Body of pancreas (tissue), 4 donors: ENCODE results near the gene DNAH6. TPM values are rescaled to one million over a fixed set of nuclear protein-coding genes. Genes with fewer than 3 reads are reported as not detected.

Source experiments
- ATAC-seq: fragments of 150-250 bp; one replicate; pipeline ENCODE4 v1.9.1; 2016
- DNase-seq, 4 donors: peaks; one replicate each; pipeline ENCODE4 v3.0.0-alpha.2; 2019
- H3K27ac ChIP-seq, 4 donors: fragments of 200-600 bp; sonication (generic); 1 replicate in 3 of 4; 2 replicates in 1 of 4; pipeline versions ENCODE4 v1.5.1 to v1.6.1; 2016 to 2019; ENCODE audit warnings: mild to moderate bottlenecking in 1 of 4, mixed read lengths in 1 of 4, moderate library complexity in 1 of 4
- H3K27me3 ChIP-seq, 2 donors: fragments of 200-600 bp; sonication (generic); one replicate each; pipeline ENCODE4 v1.6.0; 2016; ENCODE audit warnings: mild to moderate bottlenecking in 1 of 2
- H3K36me3 ChIP-seq, 2 donors: fragments of 200-600 bp; sonication (generic); replicated peaks in 1 of 2; 2 replicates each; pipeline ENCODE4 v1.5.1; 2016; ENCODE audit warnings: low read depth in 2 of 2; ENCODE audit not compliant: insufficient read depth in 1 of 2
- H3K4me1 ChIP-seq: fragments of 200-600 bp; sonication (generic); one replicate; pipeline ENCODE4 v1.6.0; 2016
- H3K4me3 ChIP-seq, 2 donors: fragments of 200-600 bp; sonication (generic); 1 replicate in 1 of 2; 2 replicates in 1 of 2; pipeline ENCODE4 v1.5.1; 2016 to 2019
- H3K9me3 ChIP-seq, 3 donors: fragments of 200-600 bp; sonication (generic); 1 replicate in 2 of 3; 2 replicates in 1 of 3; pipeline ENCODE4 v1.5.1; 2016
- CTCF ChIP-seq, 7 experiments: fragments of 450-650 bp in 4 of 7; fragments of 200-600 bp in 3 of 7; sonication (generic) in 3 of 7; IDR thresholded peaks; one replicate each; pipeline ENCODE4 v1.5.1; 2016 to 2019; ENCODE audit warnings: antibody characterized with exemption in 7 of 7
- POLR2A ChIP-seq, 3 donors: fragments of 450-650 bp; IDR thresholded peaks; one replicate each; pipeline ENCODE4 v1.6.1; 2016; ENCODE audit warnings: antibody characterized with exemption in 3 of 3, mild to moderate bottlenecking in 2 of 3
- WGBS, 2 donors: methylation state at CpG; one replicate each; pipeline ENCODE4 v1.1.5; 2017; 5-methylcytosine and 5-hydroxymethylcytosine counted together
- intact Hi-C: fragments of 100-400 bp; cut with DNase I; formaldehyde crosslinking; loops from one replicate; pipeline ENCODE4 v1.15.1; 2023
- total RNA-seq, 2 donors: library from RNA; depleted of rRNA; stranded (reverse); fragments of >200 nt; gene quantifications; one replicate each; pipeline ENCODE4 v1.1.0, GENCODE V29; 2016

DNAH6 gene
- total RNA-seq, 2 donors from 2014 or later, result 1.3 to 2.6 TPM

GRCh38 chr2:84669122-84669521, 152.8 kb downstream of the DNAH6 start:
- no peak for TF ChIP-seq CTCF (IDR thresholded peaks at IDR 0.05)
- no peak for TF ChIP-seq POLR2A (IDR thresholded peaks at IDR 0.05)
- intact Hi-C loops, result no loop called here
- Histone ChIP-seq H3K4me1 (peaks cover 3% of the 10 kb centered on the region), H3K36me3 (no peaks in the 10 kb centered on the region), H3K4me3 (no peak overlapping the region), H3K27ac (no peak overlapping the region), H3K9me3 (no peaks in the 10 kb centered on the region), H3K27me3 (no peaks in the 10 kb centered on the region)
- no peak for ATAC-seq
- WGBS, 2 donors, result 87 to 90% methylated on average over 5 of the region's 5 CpGs
- no peak for DNase-seq

- intact Hi-C loops, result no loop called here
- DNase-seq, result peak in 3 of 4 donors; percentile 18 to 36 (median 24)
Measured at GRCh38 chr2:84674099-84674498, 157.8 kb downstream of the DNAH6 start.

GRCh38 chr2:84674586-84674985, 158.3 kb downstream of the DNAH6 start:
- no peak for DNase-seq
- no peaks in the 10 kb centered on the region for H3K27me3 ChIP-seq
- H3K4me3 ChIP-seq, result no peak overlapping the region
- TF ChIP-seq CTCF (IDR thresholded peaks at IDR 0.05) (no peak), POLR2A (IDR thresholded peaks at IDR 0.05) (no peak)
- no peaks in the 10 kb centered on the region for H3K9me3 ChIP-seq
- WGBS, 2 donors, result 50 to 57% methylated on average over 5 of the region's 5 CpGs
- intact Hi-C loops, result no loop called here
- H3K36me3 ChIP-seq, result no peaks in the 10 kb centered on the region
- H3K27ac ChIP-seq, result no peak overlapping the region
- peaks cover 9% of the 10 kb centered on the region for H3K4me1 ChIP-seq
- no peak for ATAC-seq

More at GRCh38 chr2:84674099-84674498, 157.8 kb downstream of the DNAH6 start:
- ATAC-seq, result no peak
- no peak overlapping the region for H3K27ac ChIP-seq
- peaks cover 9% of the 10 kb centered on the region for H3K4me1 ChIP-seq
- H3K4me3 ChIP-seq, result no peak overlapping the region
- no peaks in the 10 kb centered on the region for H3K9me3 ChIP-seq
- no peaks in the 10 kb centered on the region for H3K36me3 ChIP-seq
- no peaks in the 10 kb centered on the region for H3K27me3 ChIP-seq
- TF ChIP-seq POLR2A (IDR thresholded peaks at IDR 0.05), result no peak
- no peak for TF ChIP-seq CTCF (IDR thresholded peaks at IDR 0.05)

GRCh38 chr2:84676295-84676694, 160.0 kb downstream of the DNAH6 start:
- ATAC-seq (no peak), DNase-seq (no peak)
- 44 to 59% methylated on average over 1 of the region's 1 CpG for WGBS, 2 donors
- H3K27me3 ChIP-seq, result no peaks in the 10 kb centered on the region
- H3K9me3 ChIP-seq, result no peaks in the 10 kb centered on the region
- no peak overlapping the region for H3K4me3 ChIP-seq
- intact Hi-C loops, result no loop called here
- H3K27ac ChIP-seq, result no peak overlapping the region
- no peaks in the 10 kb centered on the region for H3K36me3 ChIP-seq
- TF ChIP-seq CTCF (IDR thresholded peaks at IDR 0.05) (no peak), POLR2A (IDR thresholded peaks at IDR 0.05) (no peak)
- H3K4me1 ChIP-seq, result peaks cover 9% of the 10 kb centered on the region

GRCh38 chr2:84678214-84678613, 161.9 kb downstream of the DNAH6 start:
- DNase-seq (no peak), ATAC-seq (no peak)
- 75 to 93% methylated on average over 2 of the region's 2 CpGs for WGBS, 2 donors
- Histone ChIP-seq H3K36me3 (no peaks in the 10 kb centered on the region), H3K27ac (no peak overlapping the region), H3K27me3 (no peaks in the 10 kb centered on the region), H3K4me3 (no peak overlapping the region), H3K9me3 (no peaks in the 10 kb centered on the region), H3K4me1 (peaks cover 9% of the 10 kb centered on the region)
- intact Hi-C loops, result no loop called here
- TF ChIP-seq POLR2A (IDR thresholded peaks at IDR 0.05) (no peak), CTCF (IDR thresholded peaks at IDR 0.05) (no peak)
